K562 (cell line): ENCODE measurements around the gene CCDC93. TPM values are rescaled to one million over a fixed set of nuclear protein-coding genes. Genes with fewer than 3 reads are reported as not detected.

Experiments
- ATAC-seq: fragments of 200-7000 bp; cut with Tn5 transposase; 3 replicates; pipeline ENCODE4 v1.9.1; 2020; ENCODE audit warnings: moderate library complexity
- BruUV-seq: library from RNA; stranded (reverse); fragments of 400-500 nt; replicated peaks from 2 replicates; lab custom pipeline; 2021; lab: Mats Ljungman, UMichigan
- CTCF ChIA-PET: fragments of 300-600 bp; formaldehyde crosslinking; extraction: SDS; loops from one replicate; lab custom pipeline; 2021; ENCODE audit warnings: low intra/inter-chr PET ratio; lab: Yijun Ruan, JAX
- POLR2A ChIA-PET: fragments of 300-600, 350-650 bp; sonication (Branson Sonifier 250); formaldehyde crosslinking; extraction: SDS; loops from one replicate; lab custom pipeline; 2021; ENCODE audit warnings: antibody characterized with exemption, inconsistent platforms; lab: Yijun Ruan, JAX
- DNase-seq, 4 experiments: peaks; one replicate each; pipeline versions ENCODE4 v3.0.0 to v3.0.0-alpha.2; 2011 to 2018; ENCODE audit warnings: low spot score in 3 of 4, mixed read lengths in 3 of 4; ENCODE audit errors: extremely low read depth in 1 of 4
- FAIRE-seq: peaks from 2 replicates; lab custom pipeline; 2011; peaks lifted over from hg19 to GRCh38; lab: Jason Lieb, UNC
- H2AFZ ChIP-seq: 2 replicates; pipeline ENCODE4 v1.6.0; 2011; ENCODE audit warnings: low read depth, low read length, control low read depth, inconsistent platforms
- H3K27ac ChIP-seq: fragments of 200-600 bp; 3 replicates; pipeline ENCODE4 v1.8.0; 2011; ENCODE audit warnings: low read depth, mild to moderate bottlenecking, control low read depth, inconsistent platforms, low read length, moderate library complexity, mixed read lengths; ENCODE audit errors: extremely low read depth
- H3K27me3 ChIP-seq, 2 experiments: fragments of 300-600 bp in 1 of 2; 2 replicates in 1 of 2; 3 replicates in 1 of 2; pipeline versions ENCODE4 v1.6.0 to v1.8.0; 2011; ENCODE audit warnings: inconsistent platforms in 2 of 2, low read length in 2 of 2, mild to moderate bottlenecking in 1 of 2, mixed read lengths in 1 of 2, moderate library complexity in 1 of 2; ENCODE audit not compliant: control insufficient read depth in 2 of 2, insufficient read depth in 2 of 2
- H3K36me3 ChIP-seq: fragments of 300-600 bp; 3 replicates; pipeline ENCODE4 v1.8.0; 2011; ENCODE audit warnings: mild to moderate bottlenecking, low read length, inconsistent platforms; ENCODE audit not compliant: control insufficient read depth, insufficient read depth
- H3K4me1 ChIP-seq, 2 experiments: fragments of 200-600 bp in 1 of 2; replicated peaks in 1 of 2; 2 replicates in 1 of 2; 3 replicates in 1 of 2; pipeline versions ENCODE4 v1.5.1 to v1.8.0; 2011; ENCODE audit warnings: inconsistent platforms in 2 of 2, low read length in 2 of 2, mild to moderate bottlenecking in 1 of 2, mixed read lengths in 1 of 2, moderate library complexity in 1 of 2; ENCODE audit not compliant: control insufficient read depth in 2 of 2, insufficient read depth in 2 of 2
- H3K4me2 ChIP-seq: 2 replicates; pipeline ENCODE4 v1.6.1; 2011; ENCODE audit warnings: low read length, control low read depth, inconsistent platforms, mixed read lengths; ENCODE audit not compliant: insufficient read depth
- H3K4me3 ChIP-seq: fragments of 200-600 bp; sonication (generic), shearing (Covaris generic); 2 replicates; pipeline ENCODE4 v1.5.1; 2016; ENCODE audit warnings: control low read depth, inconsistent platforms
- H3K79me2 ChIP-seq: fragments of 200-600 bp; 3 replicates; pipeline ENCODE4 v1.8.0; 2011; ENCODE audit warnings: low read length, inconsistent platforms; ENCODE audit not compliant: control insufficient read depth, insufficient read depth
- H3K9ac ChIP-seq, 2 experiments: 2 replicates each; pipeline versions ENCODE4 v1.6.0 to v1.6.1; 2011; ENCODE audit warnings: low read depth in 2 of 2, low read length in 2 of 2, control low read depth in 1 of 2, inconsistent platforms in 1 of 2, mild to moderate bottlenecking in 1 of 2, mixed read lengths in 1 of 2; ENCODE audit not compliant: insufficient read depth in 1 of 2
- H3K9me1 ChIP-seq: one replicate; pipeline ENCODE4 v1.6.0; 2011; ENCODE audit warnings: inconsistent platforms, mild to moderate bottlenecking, low read length, moderate library complexity; ENCODE audit not compliant: control insufficient read depth, insufficient read depth
- H3K9me3 ChIP-seq: replicated peaks from 2 replicates; pipeline ENCODE4 v1.5.1; 2011; ENCODE audit warnings: low read depth, low read length, inconsistent platforms; ENCODE audit not compliant: control insufficient read depth, insufficient read depth
- H4K20me1 ChIP-seq: replicated peaks from 2 replicates; pipeline ENCODE4 v1.6.1; 2011; ENCODE audit warnings: low read length, inconsistent platforms, mixed read lengths; ENCODE audit not compliant: control insufficient read depth, insufficient read depth
- ETV6 ChIP-seq, 3 experiments: fragments of 150-350 bp in 1 of 3; sonication (generic) in 1 of 3; formaldehyde crosslinking in 1 of 3; IDR thresholded peaks; 2 replicates each; pipeline versions ENCODE4 v1.6.1 to v1.8.0; 2014 to 2022; ENCODE audit warnings: borderline replicate concordance in 2 of 3, low read depth in 2 of 3, antibody characterized with exemption in 1 of 3, low read length in 1 of 3, mild to moderate bottlenecking in 1 of 3, missing genetic modification reagents in 1 of 3
- GATAD2A ChIP-seq: fragments of 450-650 bp; IDR thresholded peaks from 2 replicates; pipeline ENCODE4 v1.6.1; 2017
- GTF2F1 ChIP-seq: IDR thresholded peaks from 2 replicates; pipeline ENCODE4 v1.6.1; 2011; ENCODE audit warnings: low read depth, low read length, improper control_type of control experiment
- HNRNPL ChIP-seq: fragments of 200-400 bp; formaldehyde crosslinking; IDR thresholded peaks from 2 replicates; pipeline ENCODE4 v1.6.1; 2017; ENCODE audit warnings: low read depth, mild to moderate bottlenecking, low read length
- NEUROD1 ChIP-seq: fragments of 150-350 bp; IDR thresholded peaks from 2 replicates; pipeline ENCODE4 v1.6.1; 2014; ENCODE audit warnings: borderline replicate concordance, low read length, low read depth; ENCODE audit not compliant: partially characterized antibody
- TBL1XR1 ChIP-seq, 2 experiments: IDR thresholded peaks; 2 replicates each; pipeline ENCODE4 v1.6.1; 2012; ENCODE audit warnings: improper control_type of control experiment in 2 of 2, low read length in 2 of 2, mild to moderate bottlenecking in 1 of 2
- TCF7 ChIP-seq: sonication (generic); IDR thresholded peaks from 2 replicates; pipeline ENCODE4 v1.6.1; 2016; ENCODE audit warnings: antibody characterized with exemption, borderline replicate concordance
- XRCC5 ChIP-seq: fragments of 200-400 bp; formaldehyde crosslinking; IDR thresholded peaks from 2 replicates; pipeline ENCODE4 v1.6.1; 2017; ENCODE audit warnings: low read depth, mild to moderate bottlenecking, low read length
- ZNF174 ChIP-seq: fragments of 250-450 bp; sonication (Bioruptor Pico); IDR thresholded peaks from 2 replicates; pipeline ENCODE4 v1.4.0; 2020; ENCODE audit warnings: mild to moderate bottlenecking
- ZNF24 ChIP-seq: fragments of 450-650 bp; IDR thresholded peaks from 2 replicates; pipeline ENCODE4 v1.6.1; 2016
- whole genome bisulfite sequencing: fragments of 100-300 bp; shearing (Covaris generic); methylation state at CpG from one replicate; pipeline ENCODE4 v1.1.6; 2016; ENCODE audit warnings: low coverage, mixed read lengths; ENCODE audit not compliant: insufficient coverage; ENCODE audit errors: missing lambda C conversion rate; 5-methylcytosine and 5-hydroxymethylcytosine counted together
- in situ Hi-C: fragments of 300-500 bp; cut with MboI; formaldehyde crosslinking; loops from 4 replicates; pipeline ENCODE4 v1.15.0; 2018; ENCODE audit warnings: inconsistent platforms, mixed read lengths
- intact Hi-C: fragments of 100-400 bp; cut with micrococcal nuclease; formaldehyde crosslinking; loops from 2 replicates; pipeline ENCODE4 v1.14.2; 2022
- polyA plus RNA-seq, 8 experiments: library from polyadenylated mRNA; depleted of rRNA in 4 of 8; stranded (reverse) in 5 of 8; unstranded in 3 of 8; fragments of >200 nt; fragmentation: Nextera tagmentation in 2 of 8; fragmentation: Illumina TruSeq in 1 of 8; extraction: Ambion mirVana in 2 of 8; extraction: Trizol in 1 of 8; gene quantifications; 2 replicates each; pipeline versions ENCODE4 v1.2.1 to v1.2.3, GENCODE V29; 2011 to 2014; ENCODE audit warnings: inconsistent platforms in 1 of 8, missing spikeins in 1 of 8
- total RNA-seq, 7 experiments: library from RNA; depleted of rRNA in 6 of 7; stranded (reverse); fragments of >200 nt in 6 of 7; fragmentation: Illumina TruSeq in 2 of 7; extraction: Trizol in 2 of 7; gene quantifications; 2 replicates each; pipeline versions ENCODE4 v1.2.1 to v1.2.3, GENCODE V29; 2011 to 2021; ENCODE audit warnings: low replicate concordance in 1 of 7
- TF ChIP-seq, protein P1 (sequence below): fragments of 250-450 bp; sonication (Bioruptor Pico); IDR thresholded peaks from 2 replicates; pipeline ENCODE4 v1.4.0; 2020; ENCODE audit warnings: mild to moderate bottlenecking, moderate library complexity
- TF ChIP-seq, protein P2 (sequence below): sonication (generic); formaldehyde crosslinking; IDR thresholded peaks from 2 replicates; pipeline ENCODE4 v1.8.0; 2023; ENCODE audit warnings: missing genetic modification reagents, mild to moderate bottlenecking, borderline replicate concordance
- TF ChIP-seq, protein P3 (sequence below): fragments of 250-450 bp; sonication (Bioruptor Pico); IDR thresholded peaks from 2 replicates; pipeline ENCODE4 v1.8.0; 2021; ENCODE audit warnings: mild to moderate bottlenecking, moderate library complexity
- TF ChIP-seq, protein P4 (sequence below): sonication (generic); formaldehyde crosslinking; IDR thresholded peaks from 2 replicates; pipeline ENCODE4 v1.5.0; 2020; ENCODE audit warnings: missing genetic modification reagents

Gene CCDC93
- total and polyA plus RNA-seq, 9 of the 15 experiments (the other 6 are each of a cell fraction or from before 2014, with no cell fraction given) = 3.3 to 19.3 (median 12.4) TPM

DNA sequence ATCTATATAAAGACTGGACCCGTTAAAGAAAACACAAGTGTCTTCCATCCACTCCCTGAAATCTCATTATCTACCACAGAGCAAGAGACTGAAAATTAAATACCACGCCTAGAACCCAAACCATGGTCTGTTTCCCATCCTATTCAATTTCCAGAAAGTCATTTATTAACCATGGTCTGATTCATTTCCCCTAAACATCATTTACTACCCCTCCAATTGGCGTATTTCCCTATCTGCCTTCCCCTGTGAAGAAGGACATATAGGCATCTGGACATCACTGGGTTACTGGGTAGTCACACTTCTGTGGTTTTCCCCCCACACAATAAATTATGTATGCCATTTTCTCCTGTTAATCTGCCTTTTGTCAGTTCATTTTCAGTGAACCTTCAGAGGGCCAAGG lies 30.8 kb downstream of the CCDC93 start:
- H3K4me3 ChIP-seq = no peak overlapping the region
- ChIA-PET POLR2A (no interaction called here), CTCF (no interaction called here)
- H3K9ac ChIP-seq = no peak overlapping the region
- H3K79me2 ChIP-seq = no peaks in the 10 kb centered on the region
- intact Hi-C loops = no loop called here
- no peaks in the 10 kb centered on the region for H3K4me1 ChIP-seq
- 68% methylated on average over 3 of the region's 3 CpGs for WGBS
- no peak overlapping the region for H3K4me2 ChIP-seq
- no peaks in the 10 kb centered on the region; the same call in 1 of the 2 replicates for H4K20me1 ChIP-seq
- no peaks in the 10 kb centered on the region for H3K9me1 ChIP-seq
- H3K27ac ChIP-seq = no peak overlapping the region
- in situ Hi-C loops = no loop called here
- no peak for FAIRE-seq
- no peak for ATAC-seq
- BruUV-seq = no TSS peak
- no peak overlapping the region for H2AFZ ChIP-seq
- no peaks in the 10 kb centered on the region for H3K27me3 ChIP-seq
- DNase-seq = no peak
- no peaks in the 10 kb centered on the region for H3K9me3 ChIP-seq
- peaks cover 28% of the 10 kb centered on the region; the same call in 2 of the 3 replicates for H3K36me3 ChIP-seq
- TF ChIP-seq XRCC5 (no peak), TCF7 (no peak), GATAD2A (no peak), ETV6 (IDR thresholded peaks at IDR 0.05; ENCODE audit: borderline replicate concordance in 1 of 2, low read depth in 2 of 2, low read length in 1 of 2) (no peak), ETV6 (CRISPR knock-in tag; IDR thresholded peaks at IDR 0.05; ENCODE audit: borderline replicate concordance) (no peak), TBL1XR1 (IDR thresholded peaks at IDR 0.05; ENCODE audit: low read length in 2 of 2) (no peak), ZNF24 (no peak), ZNF174 (CRISPR knock-in tag) (no peak), GTF2F1 (no peak), NEUROD1 (no peak), HNRNPL (no peak)
- TF ChIP-seq, protein P1, sequence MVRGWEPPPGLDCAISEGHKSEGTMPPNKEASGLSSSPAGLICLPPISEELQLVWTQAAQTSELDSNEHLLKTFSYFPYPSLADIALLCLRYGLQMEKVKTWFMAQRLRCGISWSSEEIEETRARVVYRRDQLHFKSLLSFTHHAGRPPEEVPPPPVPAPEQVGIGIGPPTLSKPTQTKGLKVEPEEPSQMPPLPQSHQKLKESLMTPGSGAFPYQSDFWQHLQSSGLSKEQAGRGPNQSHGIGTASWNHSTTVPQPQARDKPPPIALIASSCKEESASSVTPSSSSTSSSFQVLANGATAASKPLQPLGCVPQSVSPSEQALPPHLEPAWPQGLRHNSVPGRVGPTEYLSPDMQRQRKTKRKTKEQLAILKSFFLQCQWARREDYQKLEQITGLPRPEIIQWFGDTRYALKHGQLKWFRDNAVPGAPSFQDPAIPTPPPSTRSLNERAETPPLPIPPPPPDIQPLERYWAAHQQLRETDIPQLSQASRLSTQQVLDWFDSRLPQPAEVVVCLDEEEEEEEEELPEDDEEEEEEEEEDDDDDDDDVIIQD (CRISPR knock-in tag) = no peak
- TF ChIP-seq, protein P2, sequence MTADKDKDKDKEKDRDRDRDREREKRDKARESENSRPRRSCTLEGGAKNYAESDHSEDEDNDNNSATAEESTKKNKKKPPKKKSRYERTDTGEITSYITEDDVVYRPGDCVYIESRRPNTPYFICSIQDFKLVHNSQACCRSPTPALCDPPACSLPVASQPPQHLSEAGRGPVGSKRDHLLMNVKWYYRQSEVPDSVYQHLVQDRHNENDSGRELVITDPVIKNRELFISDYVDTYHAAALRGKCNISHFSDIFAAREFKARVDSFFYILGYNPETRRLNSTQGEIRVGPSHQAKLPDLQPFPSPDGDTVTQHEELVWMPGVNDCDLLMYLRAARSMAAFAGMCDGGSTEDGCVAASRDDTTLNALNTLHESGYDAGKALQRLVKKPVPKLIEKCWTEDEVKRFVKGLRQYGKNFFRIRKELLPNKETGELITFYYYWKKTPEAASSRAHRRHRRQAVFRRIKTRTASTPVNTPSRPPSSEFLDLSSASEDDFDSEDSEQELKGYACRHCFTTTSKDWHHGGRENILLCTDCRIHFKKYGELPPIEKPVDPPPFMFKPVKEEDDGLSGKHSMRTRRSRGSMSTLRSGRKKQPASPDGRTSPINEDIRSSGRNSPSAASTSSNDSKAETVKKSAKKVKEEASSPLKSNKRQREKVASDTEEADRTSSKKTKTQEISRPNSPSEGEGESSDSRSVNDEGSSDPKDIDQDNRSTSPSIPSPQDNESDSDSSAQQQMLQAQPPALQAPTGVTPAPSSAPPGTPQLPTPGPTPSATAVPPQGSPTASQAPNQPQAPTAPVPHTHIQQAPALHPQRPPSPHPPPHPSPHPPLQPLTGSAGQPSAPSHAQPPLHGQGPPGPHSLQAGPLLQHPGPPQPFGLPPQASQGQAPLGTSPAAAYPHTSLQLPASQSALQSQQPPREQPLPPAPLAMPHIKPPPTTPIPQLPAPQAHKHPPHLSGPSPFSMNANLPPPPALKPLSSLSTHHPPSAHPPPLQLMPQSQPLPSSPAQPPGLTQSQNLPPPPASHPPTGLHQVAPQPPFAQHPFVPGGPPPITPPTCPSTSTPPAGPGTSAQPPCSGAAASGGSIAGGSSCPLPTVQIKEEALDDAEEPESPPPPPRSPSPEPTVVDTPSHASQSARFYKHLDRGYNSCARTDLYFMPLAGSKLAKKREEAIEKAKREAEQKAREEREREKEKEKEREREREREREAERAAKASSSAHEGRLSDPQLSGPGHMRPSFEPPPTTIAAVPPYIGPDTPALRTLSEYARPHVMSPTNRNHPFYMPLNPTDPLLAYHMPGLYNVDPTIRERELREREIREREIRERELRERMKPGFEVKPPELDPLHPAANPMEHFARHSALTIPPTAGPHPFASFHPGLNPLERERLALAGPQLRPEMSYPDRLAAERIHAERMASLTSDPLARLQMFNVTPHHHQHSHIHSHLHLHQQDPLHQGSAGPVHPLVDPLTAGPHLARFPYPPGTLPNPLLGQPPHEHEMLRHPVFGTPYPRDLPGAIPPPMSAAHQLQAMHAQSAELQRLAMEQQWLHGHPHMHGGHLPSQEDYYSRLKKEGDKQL (CRISPR knock-in tag) = no peak
- TF ChIP-seq, protein P3, sequence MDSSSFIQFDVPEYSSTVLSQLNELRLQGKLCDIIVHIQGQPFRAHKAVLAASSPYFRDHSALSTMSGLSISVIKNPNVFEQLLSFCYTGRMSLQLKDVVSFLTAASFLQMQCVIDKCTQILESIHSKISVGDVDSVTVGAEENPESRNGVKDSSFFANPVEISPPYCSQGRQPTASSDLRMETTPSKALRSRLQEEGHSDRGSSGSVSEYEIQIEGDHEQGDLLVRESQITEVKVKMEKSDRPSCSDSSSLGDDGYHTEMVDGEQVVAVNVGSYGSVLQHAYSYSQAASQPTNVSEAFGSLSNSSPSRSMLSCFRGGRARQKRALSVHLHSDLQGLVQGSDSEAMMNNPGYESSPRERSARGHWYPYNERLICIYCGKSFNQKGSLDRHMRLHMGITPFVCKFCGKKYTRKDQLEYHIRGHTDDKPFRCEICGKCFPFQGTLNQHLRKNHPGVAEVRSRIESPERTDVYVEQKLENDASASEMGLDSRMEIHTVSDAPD (CRISPR knock-in tag) = no peak
- TF ChIP-seq, protein P4, sequence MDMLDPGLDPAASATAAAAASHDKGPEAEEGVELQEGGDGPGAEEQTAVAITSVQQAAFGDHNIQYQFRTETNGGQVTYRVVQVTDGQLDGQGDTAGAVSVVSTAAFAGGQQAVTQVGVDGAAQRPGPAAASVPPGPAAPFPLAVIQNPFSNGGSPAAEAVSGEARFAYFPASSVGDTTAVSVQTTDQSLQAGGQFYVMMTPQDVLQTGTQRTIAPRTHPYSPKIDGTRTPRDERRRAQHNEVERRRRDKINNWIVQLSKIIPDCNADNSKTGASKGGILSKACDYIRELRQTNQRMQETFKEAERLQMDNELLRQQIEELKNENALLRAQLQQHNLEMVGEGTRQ (CRISPR knock-in tag) = no peak
